ENCODE results near the gene HSD11B1.

The HSD11B1 gene

DNA sequence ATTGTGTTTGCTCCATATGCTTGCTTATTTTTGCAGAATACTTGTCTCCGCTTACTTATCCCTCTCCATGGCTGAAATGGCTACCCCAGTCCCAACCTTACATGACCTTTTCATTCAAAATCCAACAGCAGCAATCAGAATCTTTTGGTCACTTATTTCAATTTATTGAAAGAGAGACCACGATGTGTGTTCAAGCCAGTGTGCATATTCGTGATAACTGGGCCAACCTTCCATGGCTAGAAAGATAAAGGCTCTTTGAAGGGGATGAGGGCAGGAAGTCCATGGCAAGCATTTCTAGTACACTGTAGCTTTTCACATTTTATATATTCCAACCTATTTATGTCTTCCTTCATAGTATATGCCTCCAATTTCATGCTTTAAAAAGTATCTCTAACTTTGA is 23.1 kb downstream of the HSD11B1 start:
- ATAC-seq (ENCODE audit: insufficient read depth, low read depth) (no peak), DNase-seq (no peak)
- H3K9ac ChIP-seq (ENCODE audit: low read depth, low read length): no peak overlapping the region
- H3K4me1 ChIP-seq (ENCODE audit: insufficient read depth, low read length): no peaks in the 10 kb centered on the region
- H4K20me1 ChIP-seq (ENCODE audit: insufficient read depth, low read length): no peaks in the 10 kb centered on the region
- no peak overlapping the region for H3K4me2 ChIP-seq (ENCODE audit: insufficient read depth, low read length)
- H2AFZ ChIP-seq (ENCODE audit: low read depth, low read length): no peak overlapping the region
- no peaks in the 10 kb centered on the region for H3K27me3 ChIP-seq (ENCODE audit: insufficient read depth, low read length, poor library complexity)
- no peaks in the 10 kb centered on the region for H3K9me3 ChIP-seq (ENCODE audit: insufficient read depth, low read length, severe bottlenecking)
- no peaks in the 10 kb centered on the region for H3K79me2 ChIP-seq (ENCODE audit: insufficient read depth, low read length)
- H3K27ac ChIP-seq (ENCODE audit: low read length): no peak overlapping the region
- TF ChIP-seq, protein P1, sequence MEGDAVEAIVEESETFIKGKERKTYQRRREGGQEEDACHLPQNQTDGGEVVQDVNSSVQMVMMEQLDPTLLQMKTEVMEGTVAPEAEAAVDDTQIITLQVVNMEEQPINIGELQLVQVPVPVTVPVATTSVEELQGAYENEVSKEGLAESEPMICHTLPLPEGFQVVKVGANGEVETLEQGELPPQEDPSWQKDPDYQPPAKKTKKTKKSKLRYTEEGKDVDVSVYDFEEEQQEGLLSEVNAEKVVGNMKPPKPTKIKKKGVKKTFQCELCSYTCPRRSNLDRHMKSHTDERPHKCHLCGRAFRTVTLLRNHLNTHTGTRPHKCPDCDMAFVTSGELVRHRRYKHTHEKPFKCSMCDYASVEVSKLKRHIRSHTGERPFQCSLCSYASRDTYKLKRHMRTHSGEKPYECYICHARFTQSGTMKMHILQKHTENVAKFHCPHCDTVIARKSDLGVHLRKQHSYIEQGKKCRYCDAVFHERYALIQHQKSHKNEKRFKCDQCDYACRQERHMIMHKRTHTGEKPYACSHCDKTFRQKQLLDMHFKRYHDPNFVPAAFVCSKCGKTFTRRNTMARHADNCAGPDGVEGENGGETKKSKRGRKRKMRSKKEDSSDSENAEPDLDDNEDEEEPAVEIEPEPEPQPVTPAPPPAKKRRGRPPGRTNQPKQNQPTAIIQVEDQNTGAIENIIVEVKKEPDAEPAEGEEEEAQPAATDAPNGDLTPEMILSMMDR (IDR thresholded peaks at IDR 0.05; ENCODE audit: borderline replicate concordance, extremely low read depth, low read length, poor library complexity, severe bottlenecking): no peak
- no peak overlapping the region for H3K4me3 ChIP-seq (ENCODE audit: low read depth in 1 of 2, low read length in 2 of 2)
- no peaks in the 10 kb centered on the region for H3K36me3 ChIP-seq (ENCODE audit: insufficient read depth, low read length)

DNA sequence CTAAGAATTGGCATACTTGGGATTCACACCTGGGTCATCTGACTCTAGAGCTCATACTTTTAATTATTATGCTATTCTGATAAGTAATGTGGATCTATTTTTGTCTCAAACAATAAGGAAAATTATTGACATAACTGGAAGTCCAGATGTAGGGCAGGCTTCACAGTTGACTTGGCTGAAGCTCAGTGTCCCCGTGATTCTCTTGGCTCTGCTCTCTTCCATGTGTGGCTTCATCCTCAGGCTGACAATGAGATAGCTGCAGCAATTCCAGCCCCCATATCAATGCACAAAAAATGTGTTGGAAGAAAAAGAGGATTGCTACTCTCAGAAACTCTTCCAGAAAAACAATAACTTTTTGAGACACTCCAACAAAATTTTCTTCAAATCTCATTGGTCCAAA is 23.8 kb downstream of the HSD11B1 start:
- Histone ChIP-seq H2AFZ (ENCODE audit: low read depth, low read length) (no peak overlapping the region), H3K9ac (ENCODE audit: low read depth, low read length) (no peak overlapping the region), H3K9me3 (ENCODE audit: insufficient read depth, low read length, severe bottlenecking) (no peaks in the 10 kb centered on the region), H3K79me2 (ENCODE audit: insufficient read depth, low read length) (no peaks in the 10 kb centered on the region), H3K27ac (ENCODE audit: low read length) (no peak overlapping the region), H3K36me3 (ENCODE audit: insufficient read depth, low read length) (no peaks in the 10 kb centered on the region), H4K20me1 (ENCODE audit: insufficient read depth, low read length) (no peaks in the 10 kb centered on the region), H3K4me1 (ENCODE audit: insufficient read depth, low read length) (no peaks in the 10 kb centered on the region), H3K27me3 (ENCODE audit: insufficient read depth, low read length, poor library complexity) (no peaks in the 10 kb centered on the region), H3K4me2 (ENCODE audit: insufficient read depth, low read length) (no peak overlapping the region), H3K4me3 (ENCODE audit: low read depth in 1 of 2, low read length in 2 of 2) (no peak overlapping the region)
- ATAC-seq (ENCODE audit: insufficient read depth, low read depth) (no peak), DNase-seq (no peak)
- no peak for TF ChIP-seq EZH2 (IDR thresholded peaks at IDR 0.05; ENCODE audit: borderline replicate concordance, low read depth, low read length, severe bottlenecking)
- TF ChIP-seq, protein P1 (IDR thresholded peaks at IDR 0.05; ENCODE audit: borderline replicate concordance, extremely low read depth, low read length, poor library complexity, severe bottlenecking): no peak

DNA sequence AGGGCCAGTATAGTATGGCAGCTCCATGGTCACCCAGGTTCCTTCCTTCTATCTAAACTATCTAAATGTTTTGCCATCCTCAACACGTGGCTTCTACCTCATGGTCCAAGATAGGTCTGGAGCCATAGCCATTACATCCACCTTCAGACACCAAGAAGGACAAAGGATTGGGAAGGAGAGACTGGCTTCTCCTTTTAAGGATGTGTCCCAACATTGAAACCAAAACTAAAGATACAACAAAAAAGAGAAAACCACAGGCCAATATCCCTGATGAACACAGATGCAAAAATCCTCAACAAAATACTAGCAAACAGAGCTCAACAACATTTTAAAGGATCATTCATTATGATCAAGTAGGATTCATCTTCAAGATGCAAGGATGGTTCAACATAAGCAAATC is 24.8 kb downstream of the HSD11B1 start:
- ATAC-seq (ENCODE audit: insufficient read depth, low read depth): no peak

More for the DNA sequence above, 24.8 kb downstream of the HSD11B1 start:
- no peaks in the 10 kb centered on the region for H3K79me2 ChIP-seq (ENCODE audit: insufficient read depth, low read length)
- no peaks in the 10 kb centered on the region for H3K27me3 ChIP-seq (ENCODE audit: insufficient read depth, low read length, poor library complexity)
- DNase-seq: no peak
- no peak overlapping the region for H3K9ac ChIP-seq (ENCODE audit: low read depth, low read length)
- no peak for TF ChIP-seq EZH2 (IDR thresholded peaks at IDR 0.05; ENCODE audit: borderline replicate concordance, low read depth, low read length, severe bottlenecking)
- TF ChIP-seq, protein P1 (IDR thresholded peaks at IDR 0.05; ENCODE audit: borderline replicate concordance, extremely low read depth, low read length, poor library complexity, severe bottlenecking): no peak
- H3K4me2 ChIP-seq (ENCODE audit: insufficient read depth, low read length): no peak overlapping the region
- H3K4me3 ChIP-seq (ENCODE audit: low read depth in 1 of 2, low read length in 2 of 2): no peak overlapping the region
- H2AFZ ChIP-seq (ENCODE audit: low read depth, low read length): no peak overlapping the region
- H4K20me1 ChIP-seq (ENCODE audit: insufficient read depth, low read length): no peaks in the 10 kb centered on the region
- H3K36me3 ChIP-seq (ENCODE audit: insufficient read depth, low read length): no peaks in the 10 kb centered on the region
- no peaks in the 10 kb centered on the region for H3K9me3 ChIP-seq (ENCODE audit: insufficient read depth, low read length, severe bottlenecking)
- no peak overlapping the region for H3K27ac ChIP-seq (ENCODE audit: low read length)
- H3K4me1 ChIP-seq (ENCODE audit: insufficient read depth, low read length): no peaks in the 10 kb centered on the region

All from DND-41 (cell line).